HG03139 (cell line): ENCODE results near the gene AGMO.

Experiments
- ATAC-seq: cut with Tn5 transposase; IDR thresholded peaks from one replicate; pipeline ENCODE4 v1.9.1; 2021; ENCODE audit not compliant: unreplicated experiment

The AGMO gene

GRCh38 chr7:15504351-15504750 lies 57.5 kb downstream of the AGMO start:
- no peak for ATAC-seq

GRCh38 chr7:15503603-15504290 lies 58.1 kb downstream of the AGMO start:
- no peak for ATAC-seq

- ATAC-seq = no peak
These were observed 63.4 kb downstream of the AGMO start for GRCh38 chr7:15498465-15498864.

- ATAC-seq = no peak
These were observed 66.6 kb downstream of the AGMO start for GRCh38 chr7:15495170-15495569.

- no peak for ATAC-seq
These were observed 67.1 kb downstream of the AGMO start for GRCh38 chr7:15494711-15495110.

- no peak for ATAC-seq
These were observed 70.5 kb downstream of the AGMO start for GRCh38 chr7:15491361-15491760.

GRCh38 chr7:15490291-15490690 lies 71.5 kb downstream of the AGMO start:
- ATAC-seq = no peak

GRCh38 chr7:15489861-15490260 lies 72.0 kb downstream of the AGMO start:
- no peak for ATAC-seq

GRCh38 chr7:15489383-15489782 lies 72.4 kb downstream of the AGMO start:
- ATAC-seq = no peak

- no peak for ATAC-seq
These were observed 73.4 kb downstream of the AGMO start for GRCh38 chr7:15488401-15488800.

GRCh38 chr7:15487896-15488295 lies 73.9 kb downstream of the AGMO start:
- ATAC-seq = no peak

GRCh38 chr7:15485998-15486397 lies 75.8 kb downstream of the AGMO start:
- no peak for ATAC-seq

GRCh38 chr7:15485431-15485830 lies 76.4 kb downstream of the AGMO start:
- no peak for ATAC-seq

GRCh38 chr7:15481132-15481531 lies 80.7 kb downstream of the AGMO start:
- ATAC-seq = no peak

GRCh38 chr7:15478401-15478800 lies 83.4 kb downstream of the AGMO start:
- no peak for ATAC-seq

- no peak for ATAC-seq
These were observed 85.3 kb downstream of the AGMO start for GRCh38 chr7:15476531-15476918.

GRCh38 chr7:15475808-15476530 lies 85.8 kb downstream of the AGMO start:
- no peak for ATAC-seq

- ATAC-seq = no peak
These were observed 90.2 kb downstream of the AGMO start for GRCh38 chr7:15471669-15471950.

- no peak for ATAC-seq
These were observed 90.8 kb downstream of the AGMO start for GRCh38 chr7:15470825-15471668.

GRCh38 chr7:15464667-15465121 lies 97.1 kb downstream of the AGMO start:
- ATAC-seq = no peak

GRCh38 chr7:15463801-15464666 lies 97.8 kb downstream of the AGMO start:
- ATAC-seq = no peak
